ENCODE results near the gene EXOC4. TPM values are rescaled to one million over a fixed set of nuclear protein-coding genes. Genes with fewer than 3 reads are reported as not detected.

Gene EXOC4
- total RNA-seq, 4 donors from 2014 or later, result 36.9 to 78.0 (median 52.2) TPM

DNA sequence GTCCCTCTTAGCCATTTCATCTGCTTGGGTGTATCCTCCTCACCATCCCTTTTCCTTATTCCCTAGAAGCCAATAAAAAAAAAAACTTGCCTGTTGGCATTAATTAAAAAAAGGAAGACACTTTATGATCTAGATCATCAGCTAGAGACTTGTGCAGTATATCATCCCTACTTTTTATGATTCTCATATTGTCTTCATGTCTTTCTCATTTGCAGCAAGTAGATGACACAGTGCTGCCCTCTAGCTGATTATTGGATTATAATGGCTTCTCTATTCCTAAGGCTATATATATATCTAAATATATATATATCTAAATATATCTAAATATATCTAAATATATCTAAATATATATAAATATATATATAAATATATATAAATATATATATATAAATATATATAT is 601.9 kb downstream of the EXOC4 start:
- Histone ChIP-seq H3K4me3 (no peak overlapping the region), H3K27me3 (no peaks in the 10 kb centered on the region), H3K4me1 (peaks cover 16 to 21% of the 10 kb centered on the region in 2 donors), H3K36me3 (no peaks in the 10 kb centered on the region), H3K27ac (peak overlapping the region in 1 of 4 donors; percentile 25), H3K9me3 (no peaks in the 10 kb centered on the region)
- no peak for DNase-seq
- peak in 2 of 5 experiments; percentile 27 to 46 for TF ChIP-seq CTCF (IDR thresholded peaks at IDR 0.05 in 4 of 5, conservative IDR thresholded peaks at IDR 0.05 in 1 of 5)
- TF ChIP-seq POLR2A (IDR thresholded peaks at IDR 0.05), result no peak
- intact Hi-C loops (cut with DNase I; ENCODE audit: low total_unique reads), result loop anchor here (1.0 to 5.0 kb wide), 2 partner anchors 57 to 178 kb away; no protein-coding TSS in a partner anchor
- ATAC-seq, result peak in 1 of 2 donors; percentile 48
- in situ Hi-C loops (cut with MboI; ENCODE audit: low sequenced_read_pairs in 4 of 4), result no loop called here

- no peak for ATAC-seq
- intact Hi-C loops (cut with DNase I; ENCODE audit: low total_unique reads), result no loop called here
These were observed 604.7 kb downstream of the EXOC4 start for GRCh38 chr7:133857376-133858119.

DNA sequence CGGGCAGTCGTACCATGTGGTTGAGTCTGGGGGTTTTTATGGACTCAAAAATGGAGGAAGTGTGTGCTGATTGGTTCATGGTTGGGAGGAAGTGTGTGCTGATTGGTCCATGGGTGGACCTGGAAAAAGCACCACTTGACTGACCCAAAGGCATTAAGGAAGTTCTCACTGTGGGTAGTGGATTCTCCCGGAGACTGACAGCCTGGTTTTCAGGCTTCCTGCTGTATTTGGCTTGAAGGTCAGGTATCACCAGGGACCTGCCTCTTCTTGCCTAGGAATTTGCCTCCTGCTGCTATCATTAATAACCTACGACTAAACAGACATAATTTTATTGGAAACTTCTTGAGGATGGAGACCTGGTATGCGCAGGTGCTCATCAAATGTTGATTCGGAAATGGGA is 605.4 kb downstream of the EXOC4 start:
- no peaks in the 10 kb centered on the region for H3K27me3 ChIP-seq
- DNase-seq (no peak), ATAC-seq (no peak)
- H3K4me3 ChIP-seq, result no peak overlapping the region
- intact Hi-C loops (cut with DNase I; ENCODE audit: low total_unique reads) (no loop called here), in situ Hi-C loops (cut with MboI; ENCODE audit: low sequenced_read_pairs in 4 of 4) (no loop called here)
- no peaks in the 10 kb centered on the region for H3K36me3 ChIP-seq
- no peak for TF ChIP-seq CTCF (IDR thresholded peaks at IDR 0.05 in 4 of 5, conservative IDR thresholded peaks at IDR 0.05 in 1 of 5)
- no peak for TF ChIP-seq POLR2A (IDR thresholded peaks at IDR 0.05)
- no peak overlapping the region for H3K27ac ChIP-seq
- H3K4me1 ChIP-seq, result peaks cover 12 to 13% of the 10 kb centered on the region in 2 donors
- no peaks in the 10 kb centered on the region for H3K9me3 ChIP-seq

More at GRCh38 chr7:133857376-133858119, 604.7 kb downstream of the EXOC4 start:
- Histone ChIP-seq H3K4me1 (peaks cover 16 to 21% of the 10 kb centered on the region in 2 donors), H3K27me3 (no peaks in the 10 kb centered on the region), H3K27ac (no peak overlapping the region), H3K4me3 (no peak overlapping the region), H3K9me3 (no peaks in the 10 kb centered on the region), H3K36me3 (no peaks in the 10 kb centered on the region)
- DNase-seq, result no peak
- TF ChIP-seq CTCF (IDR thresholded peaks at IDR 0.05 in 4 of 5, conservative IDR thresholded peaks at IDR 0.05 in 1 of 5) (no peak), POLR2A (IDR thresholded peaks at IDR 0.05) (no peak)
- in situ Hi-C loops (cut with MboI; ENCODE audit: low sequenced_read_pairs in 4 of 4), result no loop called here

DNA sequence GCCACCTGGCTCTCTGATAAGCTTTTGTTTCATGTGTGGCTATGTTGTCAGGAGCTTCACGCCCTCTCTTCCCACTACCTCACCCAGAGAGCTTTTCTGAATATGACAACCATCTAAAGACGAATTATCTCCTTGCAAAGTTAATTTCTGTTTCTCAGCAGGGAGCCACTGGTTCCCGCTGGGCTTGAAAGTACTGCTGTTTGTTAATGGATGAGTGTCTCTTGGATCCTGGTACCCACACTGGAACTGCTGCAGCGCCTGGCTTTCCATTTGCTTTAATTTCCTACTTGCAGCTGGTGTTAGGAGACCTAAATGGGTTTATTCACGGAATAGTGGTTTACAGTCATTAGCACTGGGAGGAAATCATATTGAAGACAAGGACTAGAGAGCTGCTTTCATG is 606.4 kb downstream of the EXOC4 start:
- H3K27ac ChIP-seq, result no peak overlapping the region
- no peak for DNase-seq
- no peaks in the 10 kb centered on the region for H3K36me3 ChIP-seq
- TF ChIP-seq POLR2A (IDR thresholded peaks at IDR 0.05), result no peak
- TF ChIP-seq CTCF (IDR thresholded peaks at IDR 0.05 in 4 of 5, conservative IDR thresholded peaks at IDR 0.05 in 1 of 5), result no peak
- H3K9me3 ChIP-seq, result no peaks in the 10 kb centered on the region
- in situ Hi-C loops (cut with MboI; ENCODE audit: low sequenced_read_pairs in 4 of 4) (no loop called here), intact Hi-C loops (cut with DNase I; ENCODE audit: low total_unique reads) (no loop called here)
- no peaks in the 10 kb centered on the region for H3K27me3 ChIP-seq
- ATAC-seq, result no peak
- no peak overlapping the region for H3K4me3 ChIP-seq
- peaks cover 4 to 8% of the 10 kb centered on the region in 2 donors for H3K4me1 ChIP-seq

Data from gastrocnemius medialis (tissue), 4 donors.